HEK293 (cell line): ENCODE data around the gene NCOA7.
A peak's percentile ranks its signal among the peaks of the same experiment; 100 is the strongest.

Source experiments
- CTCF ChIA-PET: fragments of 350-600 bp; formaldehyde crosslinking; extraction: SDS; loops from one replicate; lab custom pipeline; 2021; ENCODE audit warnings: antibody characterized with exemption; lab: Yijun Ruan, JAX
- POLR2A ChIA-PET: fragments of 300-600 bp; formaldehyde crosslinking; extraction: SDS; loops from one replicate; lab custom pipeline; 2020; ENCODE audit warnings: antibody characterized with exemption, inconsistent platforms; lab: Yijun Ruan, JAX
- H3K27ac ChIP-seq: fragments of 200-500 bp; sonication (Bioruptor generic); 2 replicates; pipeline ENCODE4 v1.5.1; 2014; ENCODE audit warnings: low read depth, low read length, control low read depth, inconsistent platforms; ENCODE audit errors: extremely low read depth
- H3K36me3 ChIP-seq, 2 experiments: fragments of 200-500 bp in 1 of 2; sonication (Bioruptor generic) in 1 of 2; 1 replicate in 1 of 2; 2 replicates in 1 of 2; pipeline ENCODE4 v1.5.1; 2014 to 2017; ENCODE audit warnings: inconsistent platforms in 2 of 2, low read length in 2 of 2; ENCODE audit not compliant: control insufficient read depth in 2 of 2, insufficient read depth in 1 of 2
- H3K4me1 ChIP-seq: fragments of 200-500 bp; sonication (Bioruptor generic); 2 replicates; pipeline ENCODE4 v1.5.1; 2014; ENCODE audit warnings: mild to moderate bottlenecking, low read length, inconsistent platforms; ENCODE audit not compliant: control insufficient read depth, insufficient read depth
- H3K4me3 ChIP-seq: 2 replicates; pipeline ENCODE4 v1.5.1; 2011; ENCODE audit warnings: low read depth, mild to moderate bottlenecking, control low read depth, low read length, moderate library complexity
- H3K9me3 ChIP-seq: fragments of 200-500 bp; sonication (Bioruptor generic); 2 replicates; pipeline ENCODE4 v1.5.1; 2014; ENCODE audit warnings: low read depth, low read length, inconsistent platforms; ENCODE audit not compliant: control insufficient read depth, insufficient read depth
- ATF2 ChIP-seq: fragments of 450-650 bp; formaldehyde crosslinking; IDR thresholded peaks from 2 replicates; pipeline ENCODE4 v1.5.1; 2016; ENCODE audit warnings: missing biosample characterization, missing genetic modification characterization, low read depth
- KLF8 ChIP-seq: fragments of 450-650 bp; formaldehyde crosslinking; IDR thresholded peaks from 2 replicates; pipeline ENCODE4 v1.5.1; 2016; ENCODE audit warnings: missing biosample characterization, missing genetic modification characterization
- OSR2 ChIP-seq: fragments of 450-650 bp; formaldehyde crosslinking; IDR thresholded peaks from 2 replicates; pipeline ENCODE4 v1.5.1; 2016; ENCODE audit warnings: missing biosample characterization, missing genetic modification characterization
- WT1 ChIP-seq: fragments of 450-650 bp; formaldehyde crosslinking; IDR thresholded peaks from 2 replicates; pipeline ENCODE4 v1.5.1; 2016; ENCODE audit warnings: missing biosample characterization, missing genetic modification characterization
- ZBTB10 ChIP-seq: fragments of 450-650 bp; formaldehyde crosslinking; IDR thresholded peaks from 2 replicates; pipeline ENCODE4 v1.5.1; 2016; ENCODE audit warnings: missing biosample characterization, missing genetic modification characterization
- ZNF114 ChIP-seq: fragments of 450-650 bp; formaldehyde crosslinking; IDR thresholded peaks from 2 replicates; pipeline ENCODE4 v1.5.0; 2017; ENCODE audit warnings: missing biosample characterization, missing genetic modification characterization
- ZNF2 ChIP-seq: fragments of 450-650 bp; formaldehyde crosslinking; IDR thresholded peaks from 2 replicates; pipeline ENCODE4 v1.5.1; 2016; ENCODE audit warnings: missing biosample characterization, missing genetic modification characterization
- ZNF274 ChIP-seq, 2 experiments: fragments of 200-500 bp in 1 of 2; fragments of 450-650 bp in 1 of 2; sonication (Bioruptor generic) in 1 of 2; formaldehyde crosslinking in 1 of 2; IDR thresholded peaks; 2 replicates each; pipeline versions ENCODE4 v1.5.1 to v1.6.1; 2014 to 2016; ENCODE audit warnings: borderline replicate concordance in 1 of 2, inconsistent platforms in 1 of 2, low read length in 1 of 2, missing biosample characterization in 1 of 2, missing genetic modification characterization in 1 of 2
- ZNF324 ChIP-seq: fragments of 450-650 bp; formaldehyde crosslinking; IDR thresholded peaks from 2 replicates; pipeline ENCODE4 v1.5.1; 2016; ENCODE audit warnings: missing biosample characterization, missing genetic modification characterization
- ZNF335 ChIP-seq: fragments of 450-650 bp; formaldehyde crosslinking; conservative IDR thresholded peaks from 2 replicates; pipeline ENCODE4 v1.5.1; 2016; ENCODE audit warnings: missing biosample characterization, missing genetic modification characterization
- ZNF341 ChIP-seq: fragments of 450-650 bp; formaldehyde crosslinking; IDR thresholded peaks from 2 replicates; pipeline ENCODE4; 2016; ENCODE audit warnings: low read depth, missing biosample characterization, missing genetic modification characterization
- ZNF426 ChIP-seq: fragments of 450-650 bp; formaldehyde crosslinking; IDR thresholded peaks from 2 replicates; pipeline ENCODE4 v1.5.1; 2017; ENCODE audit warnings: missing biosample characterization, missing genetic modification characterization, mild to moderate bottlenecking, inconsistent platforms, moderate library complexity
- ZNF558 ChIP-seq: fragments of 450-650 bp; formaldehyde crosslinking; IDR thresholded peaks from 2 replicates; pipeline ENCODE4 v1.5.1; 2016; ENCODE audit warnings: missing biosample characterization, missing genetic modification characterization
- ZNF600 ChIP-seq: fragments of 450-650 bp; formaldehyde crosslinking; IDR thresholded peaks from 2 replicates; pipeline ENCODE4 v1.5.1; 2016; ENCODE audit warnings: missing biosample characterization, missing genetic modification characterization
- ZNF777 ChIP-seq: fragments of 450-650 bp; formaldehyde crosslinking; IDR thresholded peaks from 2 replicates; pipeline ENCODE4 v1.5.1; 2017; ENCODE audit warnings: missing biosample characterization, missing genetic modification characterization, borderline replicate concordance
- TF ChIP-seq, protein P1 (sequence below): fragments of 450-650 bp; formaldehyde crosslinking; conservative IDR thresholded peaks from 2 replicates; pipeline ENCODE4 v1.5.1; 2016; ENCODE audit warnings: low read depth, missing biosample characterization, missing genetic modification characterization
- TF ChIP-seq, protein P2 (sequence below): fragments of 450-650 bp; formaldehyde crosslinking; IDR thresholded peaks from 2 replicates; pipeline ENCODE4; 2016; ENCODE audit warnings: missing biosample characterization, missing genetic modification characterization
- TF ChIP-seq, protein P3 (sequence below): fragments of 450-650 bp; formaldehyde crosslinking; IDR thresholded peaks from 2 replicates; pipeline ENCODE4 v1.5.1; 2017; ENCODE audit warnings: missing biosample characterization, missing genetic modification characterization
- TF ChIP-seq, protein P4 (sequence below): fragments of 450-650 bp; IDR thresholded peaks from 2 replicates; pipeline ENCODE4 v1.5.1; 2018; ENCODE audit warnings: missing biosample characterization, mild to moderate bottlenecking, missing genetic modification characterization

Gene NCOA7

GRCh38 chr6:125811259-125811658 lies 20.5 kb downstream of the NCOA7 start:
- peaks cover 31% of the 10 kb centered on the region for H3K4me1 ChIP-seq
- ChIA-PET CTCF (interaction anchor here (1.0 to 4.4 kb wide), 4 partner anchors 13 to 142 kb away, joined by 3 to 21 read pairs (median 4); partner anchors contain the start of gene NCOA7), POLR2A (interaction anchor here (1.1 to 2.5 kb wide), 3 partner anchors 9 to 21 kb away, joined by 3 to 9 read pairs (median 3); partner anchors contain the start of gene NCOA7)

DNA sequence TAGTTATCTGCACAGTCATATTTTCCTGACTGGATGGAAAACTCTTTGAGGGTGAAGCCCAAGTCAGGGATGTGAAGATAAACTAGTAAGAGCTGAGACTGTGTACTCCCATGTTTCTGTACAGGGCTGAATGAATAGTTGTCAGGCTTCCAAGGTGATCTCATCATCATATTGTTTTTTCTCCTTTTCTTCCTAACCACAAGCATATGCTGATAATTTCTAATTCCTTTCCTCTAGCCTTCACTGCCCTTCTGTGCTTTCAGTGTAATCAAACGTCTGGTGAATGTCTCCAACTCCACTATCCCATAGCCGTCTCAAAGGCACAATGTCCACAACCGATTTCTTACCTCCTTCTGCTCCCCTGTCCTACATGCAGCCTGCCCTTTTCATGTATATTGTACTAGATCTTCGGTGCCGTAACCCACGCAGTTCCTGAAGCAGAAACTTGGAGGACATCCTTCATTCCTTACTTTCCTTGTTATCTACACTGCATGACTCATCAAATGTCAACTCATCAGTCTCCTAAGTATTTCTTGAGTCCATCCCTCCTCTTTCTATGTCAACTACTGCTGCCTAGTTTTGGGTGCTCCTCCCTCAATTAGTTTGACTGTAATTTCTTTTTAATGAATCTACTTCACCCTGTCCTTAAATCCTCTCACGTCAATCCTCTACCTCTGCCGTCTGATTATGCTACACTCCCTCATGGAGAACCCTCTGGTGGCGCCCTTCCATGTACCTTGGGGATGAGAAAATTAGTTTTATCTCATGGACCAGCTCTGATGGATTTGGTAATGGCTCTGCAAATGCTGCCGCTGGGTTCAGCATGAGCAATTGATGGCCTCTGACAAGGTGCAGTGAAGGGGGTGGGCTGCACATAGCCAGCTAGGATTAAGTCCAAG lies 21.9 kb downstream of the NCOA7 start:
- Histone ChIP-seq H3K36me3 (peaks cover 0 to 5% of the 10 kb centered on the region in 2 experiments; a peak in 1 of 3 replicates), H3K4me3 (peak overlapping the region; percentile 18), H3K4me1 (peaks cover 31% of the 10 kb centered on the region), H3K27ac (peak overlapping the region; percentile 68), H3K9me3 (no peaks in the 10 kb centered on the region)
- ChIA-PET POLR2A (interaction anchor here (0.7 to 2.5 kb wide), 3 partner anchors 20 to 38 kb away, joined by 3 to 9 read pairs (median 4); partner anchors contain the start of gene NCOA7), CTCF (interaction anchor here (0.5 to 4.4 kb wide), 8 partner anchors 18 to 223 kb away, joined by 3 to 21 read pairs (median 4); partner anchors contain the start of genes NCOA7 and TRMT11)
- TF ChIP-seq ZNF558 (tag by site-specific recombination): peak; percentile 74; the same call in 1 of the 2 replicates
- TF ChIP-seq KLF8 (tag by site-specific recombination): peak; percentile 80
- peak; percentile 55 for TF ChIP-seq ZNF335 (tag by site-specific recombination)
- peak; percentile 54; the same call in 1 of the 2 replicates for TF ChIP-seq ATF2 (tag by site-specific recombination)
- no peak for TF ChIP-seq ZBTB10
- no peak for TF ChIP-seq ZNF777 (tag by site-specific recombination)
- no peak for TF ChIP-seq ZNF274 (IDR thresholded peaks at IDR 0.05; ENCODE audit: low read length)
- TF ChIP-seq ZNF274 (tag by site-specific recombination; IDR thresholded peaks at IDR 0.05; ENCODE audit: borderline replicate concordance): no peak
- no peak for TF ChIP-seq ZNF114
- TF ChIP-seq, protein P1, sequence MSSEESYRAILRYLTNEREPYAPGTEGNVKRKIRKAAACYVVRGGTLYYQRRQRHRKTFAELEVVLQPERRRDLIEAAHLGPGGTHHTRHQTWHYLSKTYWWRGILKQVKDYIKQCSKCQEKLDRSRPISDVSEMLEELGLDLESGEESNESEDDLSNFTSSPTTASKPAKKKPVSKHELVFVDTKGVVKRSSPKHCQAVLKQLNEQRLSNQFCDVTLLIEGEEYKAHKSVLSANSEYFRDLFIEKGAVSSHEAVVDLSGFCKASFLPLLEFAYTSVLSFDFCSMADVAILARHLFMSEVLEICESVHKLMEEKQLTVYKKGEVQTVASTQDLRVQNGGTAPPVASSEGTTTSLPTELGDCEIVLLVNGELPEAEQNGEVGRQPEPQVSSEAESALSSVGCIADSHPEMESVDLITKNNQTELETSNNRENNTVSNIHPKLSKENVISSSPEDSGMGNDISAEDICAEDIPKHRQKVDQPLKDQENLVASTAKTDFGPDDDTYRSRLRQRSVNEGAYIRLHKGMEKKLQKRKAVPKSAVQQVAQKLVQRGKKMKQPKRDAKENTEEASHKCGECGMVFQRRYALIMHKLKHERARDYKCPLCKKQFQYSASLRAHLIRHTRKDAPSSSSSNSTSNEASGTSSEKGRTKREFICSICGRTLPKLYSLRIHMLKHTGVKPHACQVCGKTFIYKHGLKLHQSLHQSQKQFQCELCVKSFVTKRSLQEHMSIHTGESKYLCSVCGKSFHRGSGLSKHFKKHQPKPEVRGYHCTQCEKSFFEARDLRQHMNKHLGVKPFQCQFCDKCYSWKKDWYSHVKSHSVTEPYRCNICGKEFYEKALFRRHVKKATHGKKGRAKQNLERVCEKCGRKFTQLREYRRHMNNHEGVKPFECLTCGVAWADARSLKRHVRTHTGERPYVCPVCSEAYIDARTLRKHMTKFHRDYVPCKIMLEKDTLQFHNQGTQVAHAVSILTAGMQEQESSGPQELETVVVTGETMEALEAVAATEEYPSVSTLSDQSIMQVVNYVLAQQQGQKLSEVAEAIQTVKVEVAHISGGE (tag by site-specific recombination): no peak
- peak; percentile 73 for TF ChIP-seq ZNF2
- TF ChIP-seq, protein P2, sequence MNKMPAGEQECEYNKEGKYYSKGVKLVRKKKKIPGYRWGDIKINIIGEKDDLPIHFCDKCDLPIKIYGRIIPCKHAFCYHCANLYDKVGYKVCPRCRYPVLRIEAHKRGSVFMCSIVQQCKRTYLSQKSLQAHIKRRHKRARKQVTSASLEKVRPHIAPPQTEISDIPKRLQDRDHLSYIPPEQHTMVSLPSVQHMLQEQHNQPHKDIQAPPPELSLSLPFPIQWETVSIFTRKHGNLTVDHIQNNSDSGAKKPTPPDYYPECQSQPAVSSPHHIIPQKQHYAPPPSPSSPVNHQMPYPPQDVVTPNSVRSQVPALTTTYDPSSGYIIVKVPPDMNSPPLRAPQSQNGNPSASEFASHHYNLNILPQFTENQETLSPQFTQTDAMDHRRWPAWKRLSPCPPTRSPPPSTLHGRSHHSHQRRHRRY (tag by site-specific recombination): no peak
- no peak for TF ChIP-seq ZNF341
- TF ChIP-seq ZNF426 (tag by site-specific recombination): no peak
- peak; percentile 99 for TF ChIP-seq ZNF600

More at GRCh38 chr6:125811259-125811658, 20.5 kb downstream of the NCOA7 start:
- no peak overlapping the region for H3K4me3 ChIP-seq
- TF ChIP-seq, protein P3, sequence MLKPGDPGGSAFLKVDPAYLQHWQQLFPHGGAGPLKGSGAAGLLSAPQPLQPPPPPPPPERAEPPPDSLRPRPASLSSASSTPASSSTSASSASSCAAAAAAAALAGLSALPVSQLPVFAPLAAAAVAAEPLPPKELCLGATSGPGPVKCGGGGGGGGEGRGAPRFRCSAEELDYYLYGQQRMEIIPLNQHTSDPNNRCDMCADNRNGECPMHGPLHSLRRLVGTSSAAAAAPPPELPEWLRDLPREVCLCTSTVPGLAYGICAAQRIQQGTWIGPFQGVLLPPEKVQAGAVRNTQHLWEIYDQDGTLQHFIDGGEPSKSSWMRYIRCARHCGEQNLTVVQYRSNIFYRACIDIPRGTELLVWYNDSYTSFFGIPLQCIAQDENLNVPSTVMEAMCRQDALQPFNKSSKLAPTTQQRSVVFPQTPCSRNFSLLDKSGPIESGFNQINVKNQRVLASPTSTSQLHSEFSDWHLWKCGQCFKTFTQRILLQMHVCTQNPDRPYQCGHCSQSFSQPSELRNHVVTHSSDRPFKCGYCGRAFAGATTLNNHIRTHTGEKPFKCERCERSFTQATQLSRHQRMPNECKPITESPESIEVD (tag by site-specific recombination): peak; percentile 73
- TF ChIP-seq, protein P4, sequence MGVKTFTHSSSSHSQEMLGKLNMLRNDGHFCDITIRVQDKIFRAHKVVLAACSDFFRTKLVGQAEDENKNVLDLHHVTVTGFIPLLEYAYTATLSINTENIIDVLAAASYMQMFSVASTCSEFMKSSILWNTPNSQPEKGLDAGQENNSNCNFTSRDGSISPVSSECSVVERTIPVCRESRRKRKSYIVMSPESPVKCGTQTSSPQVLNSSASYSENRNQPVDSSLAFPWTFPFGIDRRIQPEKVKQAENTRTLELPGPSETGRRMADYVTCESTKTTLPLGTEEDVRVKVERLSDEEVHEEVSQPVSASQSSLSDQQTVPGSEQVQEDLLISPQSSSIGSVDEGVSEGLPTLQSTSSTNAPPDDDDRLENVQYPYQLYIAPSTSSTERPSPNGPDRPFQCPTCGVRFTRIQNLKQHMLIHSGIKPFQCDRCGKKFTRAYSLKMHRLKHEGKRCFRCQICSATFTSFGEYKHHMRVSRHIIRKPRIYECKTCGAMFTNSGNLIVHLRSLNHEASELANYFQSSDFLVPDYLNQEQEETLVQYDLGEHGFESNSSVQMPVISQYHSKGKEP (tag by site-specific recombination): peak; percentile 8; the same call in 1 of the 2 replicates
- TF ChIP-seq OSR2 (tag by site-specific recombination) (peak; percentile 57; the same call in 1 of the 2 replicates), WT1 (tag by site-specific recombination) (peak; percentile 71), ZNF324 (tag by site-specific recombination) (no peak)
- TF ChIP-seq, all 188 proteins: peak for 4
- no peaks in the 10 kb centered on the region for H3K36me3 ChIP-seq
- no peaks in the 10 kb centered on the region for H3K9me3 ChIP-seq
- no peak overlapping the region for H3K27ac ChIP-seq
